Measurements from ENCODE around the gene PLA2G7. TPM values are rescaled to one million over a fixed set of nuclear protein-coding genes. Genes with fewer than 3 reads are reported as not detected.

PLA2G7 gene
- total RNA-seq, 1 experiment from 2014 or later, result not detected

DNA sequence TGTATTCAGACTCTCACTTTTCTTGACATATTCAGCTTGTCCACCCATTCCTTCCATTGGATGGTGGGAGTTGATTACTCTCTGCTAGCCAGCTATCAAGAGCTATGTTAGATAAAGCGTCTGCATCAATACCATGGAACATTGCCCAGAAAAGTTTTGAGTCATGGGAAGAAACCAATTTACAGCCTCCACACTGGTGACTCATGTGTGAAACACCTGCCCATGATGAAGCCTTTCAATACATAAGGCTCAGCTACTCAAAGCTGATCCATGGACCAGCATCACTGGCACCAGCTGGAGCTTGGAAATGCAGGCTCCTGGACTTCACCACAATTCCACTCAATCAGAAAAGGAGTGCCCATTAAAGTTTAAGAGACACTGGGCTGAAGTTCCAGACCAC, 16.1 kb downstream of the PLA2G7 start:
- Mint-ChIP-seq H3K4me3 (ENCODE audit: unreplicated experiment) (no peak overlapping the region), H3K36me3 (ENCODE audit: insufficient read depth, unreplicated experiment) (no peaks in the 10 kb centered on the region), H3K9me3 (ENCODE audit: unreplicated experiment) (no peaks in the 10 kb centered on the region), H3K27me3 (ENCODE audit: insufficient read depth, unreplicated experiment) (peaks cover 9% of the 10 kb centered on the region), H3K27ac (ENCODE audit: low read depth, unreplicated experiment) (no peak overlapping the region), H3K4me1 (ENCODE audit: insufficient read depth, unreplicated experiment) (peaks cover 14% of the 10 kb centered on the region)
- no TSS peak for BruUV-seq (replicated peaks)
- ChIA-PET POLR2A (interaction anchor here (1.3 kb wide), 1 partner anchor 66 kb away, joined by 4 read pairs; the partner anchor contains the start of genes CYP39A1 and SLC25A27), CTCF (interaction anchor here (0.6 to 1.4 kb wide), 6 partner anchors 10 to 337 kb away, joined by 3 read pairs; no protein-coding TSS in a partner anchor)
- TF ChIP-seq, protein P1, sequence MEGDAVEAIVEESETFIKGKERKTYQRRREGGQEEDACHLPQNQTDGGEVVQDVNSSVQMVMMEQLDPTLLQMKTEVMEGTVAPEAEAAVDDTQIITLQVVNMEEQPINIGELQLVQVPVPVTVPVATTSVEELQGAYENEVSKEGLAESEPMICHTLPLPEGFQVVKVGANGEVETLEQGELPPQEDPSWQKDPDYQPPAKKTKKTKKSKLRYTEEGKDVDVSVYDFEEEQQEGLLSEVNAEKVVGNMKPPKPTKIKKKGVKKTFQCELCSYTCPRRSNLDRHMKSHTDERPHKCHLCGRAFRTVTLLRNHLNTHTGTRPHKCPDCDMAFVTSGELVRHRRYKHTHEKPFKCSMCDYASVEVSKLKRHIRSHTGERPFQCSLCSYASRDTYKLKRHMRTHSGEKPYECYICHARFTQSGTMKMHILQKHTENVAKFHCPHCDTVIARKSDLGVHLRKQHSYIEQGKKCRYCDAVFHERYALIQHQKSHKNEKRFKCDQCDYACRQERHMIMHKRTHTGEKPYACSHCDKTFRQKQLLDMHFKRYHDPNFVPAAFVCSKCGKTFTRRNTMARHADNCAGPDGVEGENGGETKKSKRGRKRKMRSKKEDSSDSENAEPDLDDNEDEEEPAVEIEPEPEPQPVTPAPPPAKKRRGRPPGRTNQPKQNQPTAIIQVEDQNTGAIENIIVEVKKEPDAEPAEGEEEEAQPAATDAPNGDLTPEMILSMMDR (IDR thresholded peaks at IDR 0.05; ENCODE audit: unreplicated experiment), result no peak
- DNase-seq (ENCODE audit: unreplicated experiment), result peak; percentile 89
- intact Hi-C loops (cut with micrococcal nuclease), result loop anchor here (5.0 kb wide), 1 partner anchor 328 kb away; no protein-coding TSS in a partner anchor

DNA sequence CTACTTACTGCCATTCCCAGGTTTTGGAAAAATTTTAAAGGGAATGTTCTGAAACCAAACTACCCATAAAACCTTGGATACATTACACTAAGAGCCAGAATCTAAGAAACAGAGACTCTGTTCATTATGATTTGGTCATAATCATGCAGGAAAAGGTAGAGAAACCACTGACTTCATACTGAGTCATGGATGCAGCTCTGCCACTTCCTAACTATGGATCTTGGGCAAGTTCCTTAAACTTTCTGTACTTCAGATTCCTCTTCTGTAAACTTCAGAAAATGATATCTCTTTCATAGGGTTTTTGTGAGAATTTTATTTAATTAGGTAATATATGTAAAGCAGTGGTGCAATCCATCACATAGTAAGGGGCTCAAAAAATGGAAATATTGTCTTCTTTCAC, 20.0 kb downstream of the PLA2G7 start:
- intact Hi-C loops (cut with micrococcal nuclease), result loop anchor here (5.0 kb wide), 1 partner anchor 332 kb away; no protein-coding TSS in a partner anchor
- no peak overlapping the region for H3K4me3 Mint-ChIP-seq (ENCODE audit: unreplicated experiment)
- DNase-seq (ENCODE audit: unreplicated experiment), result peak; percentile 40
- no peaks in the 10 kb centered on the region for H3K36me3 Mint-ChIP-seq (ENCODE audit: insufficient read depth, unreplicated experiment)
- TF ChIP-seq, protein P1 (IDR thresholded peaks at IDR 0.05; ENCODE audit: unreplicated experiment), result no peak
- H3K9me3 Mint-ChIP-seq (ENCODE audit: unreplicated experiment), result no peaks in the 10 kb centered on the region
- no peak overlapping the region for H3K27ac Mint-ChIP-seq (ENCODE audit: low read depth, unreplicated experiment)
- H3K4me1 Mint-ChIP-seq (ENCODE audit: insufficient read depth, unreplicated experiment), result peaks cover 14% of the 10 kb centered on the region
- ChIA-PET POLR2A (no interaction called here), CTCF (no interaction called here)
- BruUV-seq (replicated peaks), result no TSS peak
- no peaks in the 10 kb centered on the region for H3K27me3 Mint-ChIP-seq (ENCODE audit: insufficient read depth, unreplicated experiment)

DNA sequence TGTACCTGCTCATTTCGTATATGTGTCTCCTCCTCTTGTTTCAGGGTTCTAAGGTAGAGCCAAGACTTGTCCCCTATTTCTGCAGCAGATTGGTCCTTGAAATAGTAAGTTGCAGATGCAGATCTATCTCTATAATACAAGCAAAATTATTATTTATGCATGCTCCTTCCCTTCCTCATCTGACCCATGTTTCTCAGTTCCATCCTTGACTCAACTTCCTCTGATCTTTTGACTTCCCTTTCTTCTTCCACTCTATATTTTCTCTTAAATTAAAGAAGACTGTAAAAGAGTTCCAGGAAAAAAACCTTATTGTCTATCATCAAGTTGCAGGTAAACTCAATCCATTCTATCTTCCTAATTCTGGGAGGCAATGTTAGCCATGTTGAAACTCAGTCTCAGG, 23.7 kb downstream of the PLA2G7 start:
- no peaks in the 10 kb centered on the region for H3K9me3 Mint-ChIP-seq (ENCODE audit: unreplicated experiment)
- POLR2A ChIA-PET, result no interaction called here
- CTCF ChIA-PET, result interaction anchor here (0.6 kb wide), 1 partner anchor 137 kb away, joined by 4 read pairs; no protein-coding TSS in a partner anchor

DNA sequence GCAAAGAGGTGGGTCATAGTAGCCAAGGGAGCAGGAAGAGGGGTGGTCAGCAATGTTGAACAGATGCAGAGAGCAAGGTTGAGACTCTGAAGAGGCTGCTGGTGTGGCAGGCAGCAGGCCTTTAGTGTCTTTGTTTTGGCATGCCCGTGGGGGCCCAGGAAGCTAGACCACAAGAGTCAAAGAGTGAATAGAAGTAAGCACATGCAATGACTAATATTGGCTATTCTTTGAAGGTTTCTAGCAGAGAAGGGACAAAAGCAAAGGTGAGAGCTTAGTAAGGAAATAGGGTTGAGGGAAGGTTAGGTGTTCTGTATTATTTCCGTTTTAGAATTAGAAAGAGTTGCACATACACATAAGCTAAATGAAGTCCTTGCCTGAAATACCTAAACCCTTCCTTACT, 28.7 kb downstream of the PLA2G7 start:
- Mint-ChIP-seq H3K27me3 (ENCODE audit: insufficient read depth, unreplicated experiment) (no peaks in the 10 kb centered on the region), H3K9me3 (ENCODE audit: unreplicated experiment) (no peaks in the 10 kb centered on the region), H3K4me3 (ENCODE audit: unreplicated experiment) (no peak overlapping the region), H3K27ac (ENCODE audit: low read depth, unreplicated experiment) (no peak overlapping the region), H3K36me3 (ENCODE audit: insufficient read depth, unreplicated experiment) (no peaks in the 10 kb centered on the region), H3K4me1 (ENCODE audit: insufficient read depth, unreplicated experiment) (peaks cover 6% of the 10 kb centered on the region)
- CTCF ChIA-PET, result interaction anchor here (0.6 to 0.7 kb wide), 3 partner anchors 34 to 435 kb away, joined by 3 read pairs; no protein-coding TSS in a partner anchor
- intact Hi-C loops (cut with micrococcal nuclease), result no loop called here
- TF ChIP-seq, protein P1 (IDR thresholded peaks at IDR 0.05; ENCODE audit: unreplicated experiment), result no peak
- no peak for DNase-seq (ENCODE audit: unreplicated experiment)
- BruUV-seq (replicated peaks), result no TSS peak
- POLR2A ChIA-PET, result interaction anchor here (0.5 kb wide), 1 partner anchor 74 kb away, joined by 3 read pairs; no protein-coding TSS in a partner anchor

More for the DNA sequence above, 23.7 kb downstream of the PLA2G7 start:
- TF ChIP-seq, protein P1 (IDR thresholded peaks at IDR 0.05; ENCODE audit: unreplicated experiment), result no peak
- no TSS peak for BruUV-seq (replicated peaks)
- Mint-ChIP-seq H3K27ac (ENCODE audit: low read depth, unreplicated experiment) (no peak overlapping the region), H3K27me3 (ENCODE audit: insufficient read depth, unreplicated experiment) (no peaks in the 10 kb centered on the region), H3K36me3 (ENCODE audit: insufficient read depth, unreplicated experiment) (no peaks in the 10 kb centered on the region), H3K4me3 (ENCODE audit: unreplicated experiment) (no peak overlapping the region), H3K4me1 (ENCODE audit: insufficient read depth, unreplicated experiment) (peaks cover 6% of the 10 kb centered on the region)
- intact Hi-C loops (cut with micrococcal nuclease), result no loop called here
- no peak for DNase-seq (ENCODE audit: unreplicated experiment)
